ENCODE measurements around the gene ARFIP2. TPM values are rescaled to one million over a fixed set of nuclear protein-coding genes. Genes with fewer than 3 reads are reported as not detected.

ARFIP2 gene
- total and polyA plus RNA-seq, 7 donors: 33.9 to 68.0 (median 37.2) TPM

GRCh38 chr11:6440906-6441358 is 40.2 kb downstream of the ARFIP2 start, which contains the start of gene HPX:
Gene HPX, minus strand, starts transcription at chr11:6440987. Its CDS starts 24 bp downstream, at chr11:6440963.
- intact Hi-C loops (cut with DNase I): no loop called here
- no peak for DNase-seq
- TF ChIP-seq EP300 (IDR thresholded peaks at IDR 0.05) (no peak), CTCF (IDR thresholded peaks at IDR 0.05) (no peak), POLR2A (IDR thresholded peaks at IDR 0.05) (no peak), POLR2AphosphoS5 (IDR thresholded peaks at IDR 0.05) (no peak)
- Histone ChIP-seq H3K4me1 (no peaks in the 10 kb centered on the region), H3K27me3 (no peaks in the 10 kb centered on the region), H3K4me3 (no peak within 1 kb of the TSS), H3K9me3 (no peaks in the 10 kb centered on the region), H3K36me3 (no peaks in the 10 kb centered on the region), H3K27ac (no peak within 1 kb of the TSS)
- WGBS, 2 donors: 81 to 83% methylated on average over 3 of the region's 3 CpGs

GRCh38 chr11:6438979-6439571 is 42.1 kb downstream of the ARFIP2 start:
- WGBS, 2 donors: 2 to 20% methylated on average over 1 of the region's 1 CpG
- no peaks in the 10 kb centered on the region for H3K9me3 ChIP-seq
- H3K36me3 ChIP-seq: no peaks in the 10 kb centered on the region
- H3K27me3 ChIP-seq: no peaks in the 10 kb centered on the region
- DNase-seq: no peak
- intact Hi-C loops (cut with DNase I): no loop called here
- peak in 3 of 4 experiments; percentile 40 to 57 (median 52) for TF ChIP-seq CTCF (IDR thresholded peaks at IDR 0.05)
- TF ChIP-seq POLR2AphosphoS5 (IDR thresholded peaks at IDR 0.05): no peak
- no peaks in the 10 kb centered on the region for H3K4me1 ChIP-seq
- no peak overlapping the region for H3K4me3 ChIP-seq
- H3K27ac ChIP-seq: no peak overlapping the region

- H3K9me3 ChIP-seq: no peaks in the 10 kb centered on the region
- H3K27me3 ChIP-seq: no peaks in the 10 kb centered on the region
- no peak overlapping the region for H3K27ac ChIP-seq
- no peaks in the 10 kb centered on the region for H3K36me3 ChIP-seq
- TF ChIP-seq POLR2AphosphoS5 (IDR thresholded peaks at IDR 0.05): no peak
- TF ChIP-seq CTCF (IDR thresholded peaks at IDR 0.05): no peak
- TF ChIP-seq EP300 (IDR thresholded peaks at IDR 0.05): no peak
- TF ChIP-seq POLR2A (IDR thresholded peaks at IDR 0.05): no peak
- no peak for DNase-seq
- H3K4me3 ChIP-seq: no peak overlapping the region
- 58 to 74% methylated on average over 3 of the region's 3 CpGs for WGBS, 2 donors
- no peaks in the 10 kb centered on the region for H3K4me1 ChIP-seq
- intact Hi-C loops (cut with DNase I): no loop called here
Observed at GRCh38 chr11:6437993-6438392, 43.1 kb downstream of the ARFIP2 start.

- TF ChIP-seq POLR2AphosphoS5 (IDR thresholded peaks at IDR 0.05): no peak
- TF ChIP-seq CTCF (IDR thresholded peaks at IDR 0.05): no peak
- TF ChIP-seq EP300 (IDR thresholded peaks at IDR 0.05): no peak
- no peak for TF ChIP-seq POLR2A (IDR thresholded peaks at IDR 0.05)
- intact Hi-C loops (cut with DNase I): no loop called here
- 95% methylated on average over 12 of the region's 12 CpGs for WGBS, 2 donors
- no peaks in the 10 kb centered on the region for H3K36me3 ChIP-seq
- DNase-seq: no peak
- no peaks in the 10 kb centered on the region for H3K4me1 ChIP-seq
- no peak overlapping the region for H3K4me3 ChIP-seq
- H3K9me3 ChIP-seq: no peaks in the 10 kb centered on the region
- H3K27me3 ChIP-seq: no peaks in the 10 kb centered on the region
- no peak overlapping the region for H3K27ac ChIP-seq
Observed at GRCh38 chr11:6437423-6437822, 43.7 kb downstream of the ARFIP2 start.

Measured in sigmoid colon (tissue), 7 donors.